Dermis microvascular lymphatic vessel endothelial cell (primary cell): ENCODE data around the gene ZNF727. TPM values are rescaled to one million over a fixed set of nuclear protein-coding genes. Genes with fewer than 3 reads are reported as not detected.
"Not testable (repeated sequence)": the region's sequence is repeated elsewhere in the genome, so short reads cannot be mapped to it uniquely, and the experiment has no call there.

Source experiments
- DNase-seq, 2 donors: peaks; one replicate each; pipeline versions ENCODE4 v3.0.0 to v3.0.0-alpha.2; 2010; ENCODE audit warnings: low read depth in 2 of 2
- total RNA-seq: library from RNA; depleted of rRNA; stranded (reverse); fragments of >200 nt; gene quantifications from 2 replicates; pipeline ENCODE4 v1.2.1, GENCODE V29; 2014

The ZNF727 gene
- total RNA-seq, result 0.13 and 0.25 TPM in 2 replicates

GRCh38 chr7:64045301-64046040, at the start of gene ZNF727:
TSS of gene ZNF727 (plus strand) at chr7:64045434. CDS start at chr7:64045622, 188 bp downstream.
- no peak for DNase-seq

DNA sequence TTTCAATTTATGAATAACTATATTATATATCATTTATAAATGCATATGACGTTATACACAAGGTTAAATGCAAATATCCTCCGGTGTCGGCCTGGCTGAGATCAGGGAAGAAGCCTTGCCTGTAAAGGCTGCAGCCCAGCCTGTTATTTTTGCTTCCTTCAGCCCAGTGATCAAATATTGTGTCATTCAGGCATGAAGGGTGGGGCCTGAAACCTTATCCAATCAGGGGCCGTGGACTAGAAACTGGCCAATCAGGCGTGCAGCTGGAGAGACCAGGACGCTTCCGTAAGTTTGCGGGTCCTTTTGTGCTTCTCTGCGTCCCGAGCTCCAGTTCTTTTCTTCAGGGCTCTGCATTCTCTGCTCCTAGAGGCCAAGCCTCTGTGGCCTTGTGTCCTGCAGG, 46.7 kb upstream of the ZNF727 start, which contains the start of gene ZNF722:
Gene ZNF722, plus strand, starts transcription at position 301 of the 400 bp plus-strand sequence. CDS start 113 bp downstream, outside the sequence.
- no peak for DNase-seq

- not testable (repeated sequence) for DNase-seq
Observed at GRCh38 chr7:64015496-64015895, 29.7 kb upstream of the ZNF727 start.

- no peak for DNase-seq
Observed at GRCh38 chr7:64035388-64035787, 9.8 kb upstream of the ZNF727 start.

DNA sequence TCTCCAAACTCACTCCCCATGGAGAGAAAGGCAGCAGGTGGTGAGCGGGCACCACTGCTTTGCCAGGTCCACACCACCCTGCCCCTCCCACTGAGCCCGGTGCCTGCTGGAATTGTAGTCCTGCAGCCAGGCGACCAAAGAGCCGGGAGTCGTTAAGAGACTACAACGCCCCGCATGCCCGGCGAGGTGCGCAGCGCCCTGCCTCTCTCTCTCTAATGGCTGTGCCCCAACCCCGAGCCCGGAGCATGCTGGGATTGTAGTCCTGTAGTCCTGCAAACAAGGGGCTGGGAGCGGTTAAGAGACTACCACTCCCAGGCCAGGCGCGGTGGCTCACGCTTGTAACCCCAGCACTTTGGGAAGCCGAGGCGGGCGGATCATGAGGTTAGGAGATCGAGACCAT, 8.1 kb upstream of the ZNF727 start:
- DNase-seq, result no peak

- no peak for DNase-seq
Observed at GRCh38 chr7:64046041-64046389, 781 bp downstream of the ZNF727 start.

GRCh38 chr7:64077837-64078698, 32.8 kb downstream of the ZNF727 start:
- not testable (repeated sequence) for DNase-seq

GRCh38 chr7:64078699-64078994, 33.4 kb downstream of the ZNF727 start:
- DNase-seq, result no peak

GRCh38 chr7:64087501-64087900, 42.3 kb downstream of the ZNF727 start:
- no peak for DNase-seq

DNA sequence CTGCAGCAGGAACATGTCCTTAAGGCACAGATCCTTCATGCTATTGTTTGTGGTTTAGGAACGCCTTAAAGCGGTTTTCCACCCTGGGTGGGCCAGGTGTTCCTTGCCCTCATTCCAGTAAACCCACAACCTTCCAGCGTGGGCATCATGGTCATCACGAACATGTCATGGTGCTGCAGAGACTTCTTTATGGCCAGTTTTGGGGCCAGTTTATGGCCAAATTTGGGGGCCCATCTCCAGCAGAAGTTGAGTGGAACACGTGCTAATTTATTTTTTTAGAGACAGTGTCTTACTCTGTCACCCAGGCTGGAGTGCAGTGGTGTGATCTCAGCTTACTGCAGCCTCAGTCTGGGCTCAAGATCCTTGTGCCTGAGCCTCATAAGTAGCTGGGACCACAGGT, 43.6 kb downstream of the ZNF727 start:
- not testable (repeated sequence) for DNase-seq

Other genes starting within 250 kb of the ZNF727 start
- not detected in 2 replicates for gene ZNF722, start 46.6 kb upstream of the ZNF727 start, total RNA-seq
- not detected in 2 replicates for gene ZNF735, start 161.8 kb downstream of the ZNF727 start, total RNA-seq
- gene ZNF679, start 183.0 kb downstream of the ZNF727 start, total RNA-seq, result not detected in 2 replicates